CD14-positive monocyte (primary cell): ENCODE results near the gene DSC1. TPM values are rescaled to one million over a fixed set of nuclear protein-coding genes. Genes with fewer than 3 reads are reported as not detected.

Source experiments
- DNase-seq, 3 donors: peaks; one replicate each; pipeline ENCODE4 v3.0.0-alpha.2; 2011 to 2022
- H2AFZ ChIP-seq: 2 replicates; pipeline ENCODE4 v1.6.0; 2012; ENCODE audit warnings: mild to moderate bottlenecking, low read depth, low read length, inconsistent platforms; ENCODE audit not compliant: insufficient read depth, poor library complexity, severe bottlenecking
- H3K27ac ChIP-seq, 2 donors: 1 replicate in 1 of 2; 2 replicates in 1 of 2; pipeline ENCODE4 v1.5.1; 2012 to 2013; ENCODE audit warnings: low read length in 2 of 2, control low read depth in 1 of 2, inconsistent platforms in 1 of 2, low read depth in 1 of 2, mild to moderate bottlenecking in 1 of 2
- H3K27me3 ChIP-seq, 2 donors: one replicate each; pipeline versions ENCODE4 v1.6.0 to v1.6.1; 2011 to 2013; ENCODE audit warnings: low read length in 2 of 2; ENCODE audit not compliant: control insufficient read depth in 2 of 2, insufficient read depth in 2 of 2
- H3K36me3 ChIP-seq, 2 donors: replicated peaks in 1 of 2; 1 replicate in 1 of 2; 2 replicates in 1 of 2; pipeline versions ENCODE4 v1.5.1 to v1.6.1; 2012 to 2013; ENCODE audit warnings: low read length in 2 of 2, control low read depth in 1 of 2, inconsistent platforms in 1 of 2, mild to moderate bottlenecking in 1 of 2; ENCODE audit not compliant: insufficient read depth in 2 of 2, control insufficient read depth in 1 of 2
- H3K4me1 ChIP-seq, 2 donors: 1 replicate in 1 of 2; 2 replicates in 1 of 2; pipeline versions ENCODE4 v1.5.1 to v1.6.1; 2012 to 2013; ENCODE audit warnings: low read length in 2 of 2, control low read depth in 1 of 2, inconsistent platforms in 1 of 2, mild to moderate bottlenecking in 1 of 2, moderate library complexity in 1 of 2; ENCODE audit not compliant: insufficient read depth in 2 of 2, control insufficient read depth in 1 of 2
- H3K4me2 ChIP-seq: replicated peaks from 2 replicates; pipeline ENCODE3; 2012; ENCODE audit warnings: low read length, moderate library complexity, mild to moderate bottlenecking; ENCODE audit not compliant: poor library complexity, severe bottlenecking; ENCODE audit errors: extremely low read depth
- H3K4me3 ChIP-seq, 3 experiments: fragments of 200-600 bp in 1 of 3; sonication (generic) in 1 of 3; replicated peaks in 1 of 3; 1 replicate in 2 of 3; 2 replicates in 1 of 3; pipeline ENCODE4 v1.5.1; 2011 to 2013; ENCODE audit warnings: low read length in 3 of 3, mild to moderate bottlenecking in 3 of 3, control low read depth in 2 of 3, low read depth in 2 of 3, inconsistent platforms in 1 of 3, moderate library complexity in 1 of 3
- H3K79me2 ChIP-seq: 2 replicates; pipeline ENCODE4 v1.6.0; 2012; ENCODE audit warnings: mild to moderate bottlenecking, control low read depth, inconsistent platforms, low read length, moderate library complexity; ENCODE audit not compliant: insufficient read depth
- H3K9ac ChIP-seq: 2 replicates; pipeline ENCODE4 v1.6.0; 2017; ENCODE audit warnings: low read length, mild to moderate bottlenecking; ENCODE audit not compliant: insufficient read depth, poor library complexity, severe bottlenecking
- H3K9me3 ChIP-seq, 2 donors: replicated peaks in 1 of 2; 1 replicate in 1 of 2; 2 replicates in 1 of 2; pipeline versions ENCODE4 v1.5.1 to v1.6.1; 2012 to 2013; ENCODE audit warnings: low read length in 2 of 2, control low read depth in 1 of 2; ENCODE audit not compliant: control insufficient read depth in 1 of 2, insufficient read depth in 1 of 2
- H4K20me1 ChIP-seq: 2 replicates; pipeline ENCODE4 v1.6.0; 2012; ENCODE audit warnings: mild to moderate bottlenecking, low read length, control low read depth, moderate library complexity; ENCODE audit not compliant: insufficient read depth
- H3K27ac Mint-ChIP-seq, 7 donors: one replicate each; pipeline ENCODE4 v1.8.0; 2020; ENCODE audit warnings: mild to moderate bottlenecking in 7 of 7, mixed read lengths in 7 of 7, moderate library complexity in 6 of 7, inconsistent platforms in 2 of 7
- H3K27me3 Mint-ChIP-seq, 3 donors: one replicate each; pipeline ENCODE4 v1.8.0; 2021 to 2022; ENCODE audit warnings: low read depth in 3 of 3, mild to moderate bottlenecking in 3 of 3, mixed read lengths in 3 of 3, moderate library complexity in 3 of 3, inconsistent platforms in 1 of 3
- H3K36me3 Mint-ChIP-seq, 2 donors: one replicate each; pipeline ENCODE4 v1.8.0; 2020; ENCODE audit warnings: mixed read lengths in 2 of 2, inconsistent platforms in 1 of 2, mild to moderate bottlenecking in 1 of 2
- H3K4me1 Mint-ChIP-seq: one replicate; pipeline ENCODE4 v1.8.0; 2020; ENCODE audit warnings: mild to moderate bottlenecking, mixed read lengths
- H3K4me3 Mint-ChIP-seq, 2 donors: one replicate each; pipeline ENCODE4 v1.8.0; 2020; ENCODE audit warnings: mild to moderate bottlenecking in 2 of 2, mixed read lengths in 2 of 2, moderate library complexity in 1 of 2
- H3K9me3 Mint-ChIP-seq, 7 donors: one replicate each; pipeline ENCODE4 v1.8.0; 2020 to 2022; ENCODE audit warnings: mixed read lengths in 7 of 7, mild to moderate bottlenecking in 6 of 7, moderate library complexity in 6 of 7, inconsistent platforms in 2 of 7
- CTCF ChIP-seq: fragments of 200-600 bp; IDR thresholded peaks from one replicate; pipeline ENCODE4 v1.8.0; 2022; ENCODE audit warnings: antibody characterized with exemption, mild to moderate bottlenecking
- WGBS: methylation state at CpG from one replicate; pipeline ENCODE4 v1.1.5; 2013; ENCODE audit warnings: missing lambda C conversion rate; ENCODE audit not compliant: insufficient coverage; 5-methylcytosine and 5-hydroxymethylcytosine counted together
- intact Hi-C, 2 donors: fragments of 100-400 bp; cut with micrococcal nuclease; formaldehyde crosslinking; loops; one replicate each; pipeline versions ENCODE4 v1.15.0 to v1.15.1; 2023
- polyA plus RNA-seq, 3 donors: library from polyadenylated mRNA; depleted of rRNA in 1 of 3; unstranded in 2 of 3; stranded (reverse) in 1 of 3; fragments of 300-500 nt in 2 of 3; fragments of >200 nt in 1 of 3; fragmentation: Illumina TruSeq in 2 of 3; gene quantifications; 1 replicate in 2 of 3; 2 replicates in 1 of 3; pipeline ENCODE4 v1.2.3, GENCODE V29; 2012 to 2021

The DSC1 gene
- polyA plus RNA-seq, 3 donors: not detected

- Histone ChIP-seq H3K27me3 (no peaks in the 10 kb centered on the region), H3K4me3 (no peak overlapping the region), H3K4me2 (no peak overlapping the region), H4K20me1 (no peaks in the 10 kb centered on the region), H2AFZ (no peak overlapping the region), H3K27ac (no peak overlapping the region), H3K36me3 (no peaks in the 10 kb centered on the region), H3K4me1 (no peaks in the 10 kb centered on the region), H3K9me3 (no peaks in the 10 kb centered on the region), H3K9ac (no peak overlapping the region), H3K79me2 (no peaks in the 10 kb centered on the region)
- H3K4me1 Mint-ChIP-seq: no peaks in the 10 kb centered on the region
- H3K27me3 Mint-ChIP-seq: peaks cover 0 to 4% (median 2%) of the 10 kb centered on the region in 3 donors
- H3K9me3 Mint-ChIP-seq: peaks cover 0 to 3% (median 2%) of the 10 kb centered on the region in 7 donors
- peak overlapping the region in 1 of 2 donors; percentile 9 for H3K4me3 Mint-ChIP-seq
- H3K36me3 Mint-ChIP-seq: peaks cover 1 to 10% of the 10 kb centered on the region in 2 donors
- no CpG with 5 or more reads among the region's 3 CpGs for WGBS
- H3K27ac Mint-ChIP-seq: no peak overlapping the region
- no peak for TF ChIP-seq CTCF
- DNase-seq: no peak
- intact Hi-C loops: no loop called here
These were observed 69.4 kb downstream of the DSC1 start for GRCh38 chr18:31093294-31093693.

- Histone ChIP-seq H3K27me3 (no peaks in the 10 kb centered on the region), H4K20me1 (no peaks in the 10 kb centered on the region), H3K36me3 (no peaks in the 10 kb centered on the region), H3K27ac (no peak overlapping the region), H3K9ac (no peak overlapping the region), H3K79me2 (no peaks in the 10 kb centered on the region), H3K4me3 (no peak overlapping the region), H3K4me2 (no peak overlapping the region), H3K4me1 (no peaks in the 10 kb centered on the region), H3K9me3 (no peaks in the 10 kb centered on the region), H2AFZ (no peak overlapping the region)
- peaks cover 0 to 3% (median 0%) of the 10 kb centered on the region in 7 donors for H3K9me3 Mint-ChIP-seq
- TF ChIP-seq CTCF: no peak
- intact Hi-C loops: no loop called here
- peaks cover 0 to 3% (median 2%) of the 10 kb centered on the region in 3 donors for H3K27me3 Mint-ChIP-seq
- H3K27ac Mint-ChIP-seq: no peak overlapping the region
- no CpG with 5 or more reads among the region's 1 CpG for WGBS
- peaks cover 1 to 10% of the 10 kb centered on the region in 2 donors for H3K36me3 Mint-ChIP-seq
- no peak overlapping the region for H3K4me3 Mint-ChIP-seq
- H3K4me1 Mint-ChIP-seq: no peaks in the 10 kb centered on the region
- no peak for DNase-seq
These were observed 71.3 kb downstream of the DSC1 start for GRCh38 chr18:31091350-31091749.
